CD14-positive monocyte (primary cell): Measurements from ENCODE around the gene EPHA4. TPM values are rescaled to one million over a fixed set of nuclear protein-coding genes. Genes with fewer than 3 reads are reported as not detected.

Experiments used
- DNase-seq, 3 donors: peaks; one replicate each; pipeline ENCODE4 v3.0.0-alpha.2; 2011 to 2022
- H2AFZ ChIP-seq: 2 replicates; pipeline ENCODE4 v1.6.0; 2012; ENCODE audit warnings: mild to moderate bottlenecking, low read depth, low read length, inconsistent platforms; ENCODE audit not compliant: insufficient read depth, poor library complexity, severe bottlenecking
- H3K27ac ChIP-seq, 2 donors: 1 replicate in 1 of 2; 2 replicates in 1 of 2; pipeline ENCODE4 v1.5.1; 2012 to 2013; ENCODE audit warnings: low read length in 2 of 2, control low read depth in 1 of 2, inconsistent platforms in 1 of 2, low read depth in 1 of 2, mild to moderate bottlenecking in 1 of 2
- H3K27me3 ChIP-seq, 2 donors: one replicate each; pipeline versions ENCODE4 v1.6.0 to v1.6.1; 2011 to 2013; ENCODE audit warnings: low read length in 2 of 2; ENCODE audit not compliant: control insufficient read depth in 2 of 2, insufficient read depth in 2 of 2
- H3K36me3 ChIP-seq, 2 donors: replicated peaks in 1 of 2; 1 replicate in 1 of 2; 2 replicates in 1 of 2; pipeline versions ENCODE4 v1.5.1 to v1.6.1; 2012 to 2013; ENCODE audit warnings: low read length in 2 of 2, control low read depth in 1 of 2, inconsistent platforms in 1 of 2, mild to moderate bottlenecking in 1 of 2; ENCODE audit not compliant: insufficient read depth in 2 of 2, control insufficient read depth in 1 of 2
- H3K4me1 ChIP-seq, 2 donors: 1 replicate in 1 of 2; 2 replicates in 1 of 2; pipeline versions ENCODE4 v1.5.1 to v1.6.1; 2012 to 2013; ENCODE audit warnings: low read length in 2 of 2, control low read depth in 1 of 2, inconsistent platforms in 1 of 2, mild to moderate bottlenecking in 1 of 2, moderate library complexity in 1 of 2; ENCODE audit not compliant: insufficient read depth in 2 of 2, control insufficient read depth in 1 of 2
- H3K4me2 ChIP-seq: replicated peaks from 2 replicates; pipeline ENCODE3; 2012; ENCODE audit warnings: low read length, moderate library complexity, mild to moderate bottlenecking; ENCODE audit not compliant: poor library complexity, severe bottlenecking; ENCODE audit errors: extremely low read depth
- H3K4me3 ChIP-seq, 3 experiments: fragments of 200-600 bp in 1 of 3; sonication (generic) in 1 of 3; replicated peaks in 1 of 3; 1 replicate in 2 of 3; 2 replicates in 1 of 3; pipeline ENCODE4 v1.5.1; 2011 to 2013; ENCODE audit warnings: low read length in 3 of 3, mild to moderate bottlenecking in 3 of 3, control low read depth in 2 of 3, low read depth in 2 of 3, inconsistent platforms in 1 of 3, moderate library complexity in 1 of 3
- H3K79me2 ChIP-seq: 2 replicates; pipeline ENCODE4 v1.6.0; 2012; ENCODE audit warnings: mild to moderate bottlenecking, control low read depth, inconsistent platforms, low read length, moderate library complexity; ENCODE audit not compliant: insufficient read depth
- H3K9ac ChIP-seq: 2 replicates; pipeline ENCODE4 v1.6.0; 2017; ENCODE audit warnings: low read length, mild to moderate bottlenecking; ENCODE audit not compliant: insufficient read depth, poor library complexity, severe bottlenecking
- H3K9me3 ChIP-seq, 2 donors: replicated peaks in 1 of 2; 1 replicate in 1 of 2; 2 replicates in 1 of 2; pipeline versions ENCODE4 v1.5.1 to v1.6.1; 2012 to 2013; ENCODE audit warnings: low read length in 2 of 2, control low read depth in 1 of 2; ENCODE audit not compliant: control insufficient read depth in 1 of 2, insufficient read depth in 1 of 2
- H4K20me1 ChIP-seq: 2 replicates; pipeline ENCODE4 v1.6.0; 2012; ENCODE audit warnings: mild to moderate bottlenecking, low read length, control low read depth, moderate library complexity; ENCODE audit not compliant: insufficient read depth
- H3K27ac Mint-ChIP-seq, 7 donors: one replicate each; pipeline ENCODE4 v1.8.0; 2020; ENCODE audit warnings: mild to moderate bottlenecking in 7 of 7, mixed read lengths in 7 of 7, moderate library complexity in 6 of 7, inconsistent platforms in 2 of 7
- H3K27me3 Mint-ChIP-seq, 3 donors: one replicate each; pipeline ENCODE4 v1.8.0; 2021 to 2022; ENCODE audit warnings: low read depth in 3 of 3, mild to moderate bottlenecking in 3 of 3, mixed read lengths in 3 of 3, moderate library complexity in 3 of 3, inconsistent platforms in 1 of 3
- H3K36me3 Mint-ChIP-seq, 2 donors: one replicate each; pipeline ENCODE4 v1.8.0; 2020; ENCODE audit warnings: mixed read lengths in 2 of 2, inconsistent platforms in 1 of 2, mild to moderate bottlenecking in 1 of 2
- H3K4me1 Mint-ChIP-seq: one replicate; pipeline ENCODE4 v1.8.0; 2020; ENCODE audit warnings: mild to moderate bottlenecking, mixed read lengths
- H3K4me3 Mint-ChIP-seq, 2 donors: one replicate each; pipeline ENCODE4 v1.8.0; 2020; ENCODE audit warnings: mild to moderate bottlenecking in 2 of 2, mixed read lengths in 2 of 2, moderate library complexity in 1 of 2
- H3K9me3 Mint-ChIP-seq, 7 donors: one replicate each; pipeline ENCODE4 v1.8.0; 2020 to 2022; ENCODE audit warnings: mixed read lengths in 7 of 7, mild to moderate bottlenecking in 6 of 7, moderate library complexity in 6 of 7, inconsistent platforms in 2 of 7
- CTCF ChIP-seq: fragments of 200-600 bp; IDR thresholded peaks from one replicate; pipeline ENCODE4 v1.8.0; 2022; ENCODE audit warnings: antibody characterized with exemption, mild to moderate bottlenecking
- WGBS: methylation state at CpG from one replicate; pipeline ENCODE4 v1.1.5; 2013; ENCODE audit warnings: missing lambda C conversion rate; ENCODE audit not compliant: insufficient coverage; 5-methylcytosine and 5-hydroxymethylcytosine counted together
- intact Hi-C, 2 donors: fragments of 100-400 bp; cut with micrococcal nuclease; formaldehyde crosslinking; loops; one replicate each; pipeline versions ENCODE4 v1.15.0 to v1.15.1; 2023
- polyA plus RNA-seq, 3 donors: library from polyadenylated mRNA; depleted of rRNA in 1 of 3; unstranded in 2 of 3; stranded (reverse) in 1 of 3; fragments of 300-500 nt in 2 of 3; fragments of >200 nt in 1 of 3; fragmentation: Illumina TruSeq in 2 of 3; gene quantifications; 1 replicate in 2 of 3; 2 replicates in 1 of 3; pipeline ENCODE4 v1.2.3, GENCODE V29; 2012 to 2021

Gene EPHA4
- polyA plus RNA-seq, 3 donors, result 0.15 to 0.31 TPM; not detected in 1

GRCh38 chr2:221425353-221425752, 146.8 kb downstream of the EPHA4 start:
- intact Hi-C loops, result no loop called here
- H3K27ac Mint-ChIP-seq, result no peak overlapping the region

GRCh38 chr2:221423210-221423804, 148.8 kb downstream of the EPHA4 start:
- no peaks in the 10 kb centered on the region for H3K4me1 Mint-ChIP-seq
- no CpG with 5 or more reads among the region's 3 CpGs for WGBS
- Histone ChIP-seq H3K36me3 (no peaks in the 10 kb centered on the region), H3K4me2 (no peak overlapping the region), H3K9ac (no peak overlapping the region), H4K20me1 (no peaks in the 10 kb centered on the region), H3K4me1 (no peaks in the 10 kb centered on the region), H3K27ac (no peak overlapping the region), H3K9me3 (no peaks in the 10 kb centered on the region), H2AFZ (no peak overlapping the region), H3K79me2 (no peaks in the 10 kb centered on the region), H3K27me3 (no peaks in the 10 kb centered on the region), H3K4me3 (no peak overlapping the region)
- DNase-seq, result no peak
- peaks cover 0 to 4% (median 0%) of the 10 kb centered on the region in 7 donors for H3K9me3 Mint-ChIP-seq
- H3K27me3 Mint-ChIP-seq, result no peaks in the 10 kb centered on the region
- H3K36me3 Mint-ChIP-seq, result no peaks in the 10 kb centered on the region
- intact Hi-C loops, result no loop called here
- TF ChIP-seq CTCF, result no peak
- no peak overlapping the region for H3K4me3 Mint-ChIP-seq
- no peak overlapping the region for H3K27ac Mint-ChIP-seq

More at GRCh38 chr2:221425353-221425752, 146.8 kb downstream of the EPHA4 start:
- no peak overlapping the region for H3K27ac ChIP-seq
- H3K4me1 ChIP-seq, result no peaks in the 10 kb centered on the region
- no peak for TF ChIP-seq CTCF
- H3K36me3 ChIP-seq, result no peaks in the 10 kb centered on the region
- H3K9ac ChIP-seq, result no peak overlapping the region
- no peak overlapping the region for H2AFZ ChIP-seq
- Mint-ChIP-seq H3K4me1 (no peaks in the 10 kb centered on the region), H3K36me3 (no peaks in the 10 kb centered on the region), H3K4me3 (no peak overlapping the region), H3K27me3 (no peaks in the 10 kb centered on the region), H3K9me3 (peaks cover 0 to 4% (median 0%) of the 10 kb centered on the region in 7 donors)
- no peak for DNase-seq
- no peaks in the 10 kb centered on the region for H4K20me1 ChIP-seq
- H3K79me2 ChIP-seq, result no peaks in the 10 kb centered on the region
- 80% methylated on average over 2 of the region's 4 CpGs for WGBS
- no peak overlapping the region for H3K4me2 ChIP-seq
- no peaks in the 10 kb centered on the region for H3K9me3 ChIP-seq
- no peak overlapping the region for H3K4me3 ChIP-seq
- H3K27me3 ChIP-seq, result no peaks in the 10 kb centered on the region
